Ovary (tissue), 9 donors: ENCODE measurements around the gene STPG4. TPM values are rescaled to one million over a fixed set of nuclear protein-coding genes. Genes with fewer than 3 reads are reported as not detected.

Experiments
- DNase-seq, 5 donors: peaks; one replicate each; pipeline ENCODE4 v3.0.0-alpha.2; 2019 to 2020
- H3K27ac ChIP-seq, 2 donors: fragments of 200-600 bp; one replicate each; pipeline versions ENCODE4 v1.5.1 to v1.8.0; 2019 to 2022
- H3K27me3 ChIP-seq: fragments of 200-600 bp; one replicate; pipeline ENCODE4 v1.8.0; 2022
- H3K36me3 ChIP-seq: fragments of 200-600 bp; sonication (generic); one replicate; pipeline ENCODE4 v1.5.1; 2019
- H3K4me1 ChIP-seq: one replicate; pipeline ENCODE4 v1.8.1; 2013; ENCODE audit warnings: mild to moderate bottlenecking, moderate library complexity; ENCODE audit not compliant: insufficient read depth
- H3K4me3 ChIP-seq: fragments of 200-600 bp; sonication (generic); one replicate; pipeline ENCODE4 v1.5.1; 2017
- H3K9me3 ChIP-seq, 2 donors: fragments of 200-600 bp in 1 of 2; sonication (generic) in 1 of 2; one replicate each; pipeline versions ENCODE4 v1.5.1 to v1.8.1; 2013 to 2019; ENCODE audit warnings: mild to moderate bottlenecking in 1 of 2, moderate library complexity in 1 of 2
- CTCF ChIP-seq, 3 donors: fragments of 450-650 bp in 2 of 3; fragments of 200-600 bp in 1 of 3; IDR thresholded peaks; one replicate each; pipeline versions ENCODE4 v1.5.1 to v1.8.0; 2016 to 2022; ENCODE audit warnings: antibody characterized with exemption in 3 of 3, mild to moderate bottlenecking in 1 of 3
- EP300 ChIP-seq: sonication (generic); formaldehyde crosslinking; IDR thresholded peaks from one replicate; pipeline ENCODE4 v1.6.1; 2017; ENCODE audit warnings: antibody characterized with exemption
- POLR2A ChIP-seq: fragments of 450-650 bp; IDR thresholded peaks from one replicate; pipeline ENCODE4 v1.6.1; 2017; ENCODE audit warnings: antibody characterized with exemption, mild to moderate bottlenecking, moderate library complexity
- WGBS, 3 donors: extraction: QIAGEN DNeasy Blood & Tissue Kit in 1 of 3; methylation state at CpG; one replicate each; pipeline versions ENCODE4 v1.1.5 to v1.1.7; 2013 to 2017; 5-methylcytosine and 5-hydroxymethylcytosine counted together
- intact Hi-C, 4 donors: fragments of 100-400 bp; cut with DNase I; formaldehyde crosslinking; loops; one replicate each; pipeline versions ENCODE4 v1.11.0 to v1.15.1; 2022 to 2023
- polyA plus RNA-seq, 2 donors: library from polyadenylated mRNA; stranded (reverse); fragments of 200-250 nt in 1 of 2; fragments of 350-450 nt in 1 of 2; fragmentation: Illumina TruSeq in 1 of 2; extraction: RNeasy Lipid Tissue Mini Kit (QIAGEN cat#74804) in 1 of 2; gene quantifications; one replicate each; pipeline ENCODE4 v1.2.3, GENCODE V29; 2013 to 2014
- total RNA-seq, 7 donors: library from RNA; depleted of rRNA in 2 of 7; stranded (reverse); fragments of >200 nt in 2 of 7; fragmentation: NEBNext Ultra II Directional in 3 of 7; extraction: Animal tissue kit (Norgen Biotek cat#: 25700) in 3 of 7; gene quantifications; one replicate each; pipeline versions ENCODE4 v1.1.0 to v1.2.4, GENCODE V29; 2016 to 2023
- donor health status: DM: no; HTN: no; CAD: no; lungs with moderate emphysema.
- donor health status: DM: no; HTN: no; CAD: no.
- donor health status: Bipolar disorder and iron deficiency.
- donor health status: DM: yes; HTN: yes; CAD: no.
- donor health status: DM: no; HTN: no; CAD: no.
- donor health status: DM: yes; HTN: yes; CAD: no.

The STPG4 gene
- total and polyA plus RNA-seq, 9 donors: 0.17 to 0.35 TPM; not detected in 7

- Histone ChIP-seq H3K9me3 (no peaks in the 10 kb centered on the region), H3K27me3 (no peaks in the 10 kb centered on the region), H3K4me1 (no peaks in the 10 kb centered on the region), H3K27ac (no peak overlapping the region), H3K36me3 (no peaks in the 10 kb centered on the region), H3K4me3 (no peak overlapping the region)
- TF ChIP-seq EP300: no peak
- no peak for TF ChIP-seq CTCF (IDR thresholded peaks at IDR 0.05)
- TF ChIP-seq POLR2A: no peak
- DNase-seq: no peak
- intact Hi-C loops: no loop called here
- 92 to 97% (median 95%) methylated on average over 3 of the region's 3 CpGs for WGBS, 3 donors
Measured at GRCh38 chr2:47147021-47147420, 8.1 kb downstream of the STPG4 start.

- no peaks in the 10 kb centered on the region for H3K36me3 ChIP-seq
- H3K4me1 ChIP-seq: no peaks in the 10 kb centered on the region
- intact Hi-C loops: no loop called here
- no peak overlapping the region for H3K4me3 ChIP-seq
- no peak for TF ChIP-seq CTCF (IDR thresholded peaks at IDR 0.05)
- TF ChIP-seq EP300: no peak
- TF ChIP-seq POLR2A: no peak
- DNase-seq: no peak
- H3K27ac ChIP-seq: no peak overlapping the region
- no peaks in the 10 kb centered on the region for H3K27me3 ChIP-seq
- no peaks in the 10 kb centered on the region for H3K9me3 ChIP-seq
- 94 to 95% (median 94%) methylated on average over 1 of the region's 1 CpG for WGBS, 3 donors
Measured at GRCh38 chr2:47145466-47145865, 9.6 kb downstream of the STPG4 start.

- Histone ChIP-seq H3K27ac (no peak overlapping the region), H3K4me3 (no peak overlapping the region), H3K9me3 (no peaks in the 10 kb centered on the region), H3K27me3 (no peaks in the 10 kb centered on the region), H3K4me1 (no peaks in the 10 kb centered on the region), H3K36me3 (no peaks in the 10 kb centered on the region)
- 87 to 91% (median 88%) methylated on average over 3 of the region's 3 CpGs for WGBS, 3 donors
- intact Hi-C loops: loop anchor here in 1 of 4 donors (5.0 kb wide), 1 partner anchor 346 kb away; no protein-coding TSS in a partner anchor
- TF ChIP-seq POLR2A: no peak
- DNase-seq: no peak
Measured at GRCh38 chr2:47141520-47141919, 13.6 kb downstream of the STPG4 start.

- intact Hi-C loops: no loop called here
- WGBS, 3 donors: 83 to 90% (median 86%) methylated on average over 3 of the region's 3 CpGs
- no peak for DNase-seq
Measured at GRCh38 chr2:47134386-47135090, 20.6 kb downstream of the STPG4 start.

More at GRCh38 chr2:47134386-47135090, 20.6 kb downstream of the STPG4 start:
- Histone ChIP-seq H3K4me3 (no peak overlapping the region), H3K4me1 (no peaks in the 10 kb centered on the region), H3K9me3 (no peaks in the 10 kb centered on the region), H3K27ac (no peak overlapping the region), H3K36me3 (no peaks in the 10 kb centered on the region), H3K27me3 (no peaks in the 10 kb centered on the region)
- TF ChIP-seq CTCF (IDR thresholded peaks at IDR 0.05): no peak
- TF ChIP-seq EP300: no peak
- no peak for TF ChIP-seq POLR2A
